ENCODE data around the gene CACNA1B. TPM values are rescaled to one million over a fixed set of nuclear protein-coding genes. Genes with fewer than 3 reads are reported as not detected.
A peak's percentile ranks its signal among the peaks of the same experiment; 100 is the strongest.

The CACNA1B gene
- polyA plus RNA-seq, 1 of the 3 experiments (the other 2 are of a cell fraction), result 0.03 TPM

DNA sequence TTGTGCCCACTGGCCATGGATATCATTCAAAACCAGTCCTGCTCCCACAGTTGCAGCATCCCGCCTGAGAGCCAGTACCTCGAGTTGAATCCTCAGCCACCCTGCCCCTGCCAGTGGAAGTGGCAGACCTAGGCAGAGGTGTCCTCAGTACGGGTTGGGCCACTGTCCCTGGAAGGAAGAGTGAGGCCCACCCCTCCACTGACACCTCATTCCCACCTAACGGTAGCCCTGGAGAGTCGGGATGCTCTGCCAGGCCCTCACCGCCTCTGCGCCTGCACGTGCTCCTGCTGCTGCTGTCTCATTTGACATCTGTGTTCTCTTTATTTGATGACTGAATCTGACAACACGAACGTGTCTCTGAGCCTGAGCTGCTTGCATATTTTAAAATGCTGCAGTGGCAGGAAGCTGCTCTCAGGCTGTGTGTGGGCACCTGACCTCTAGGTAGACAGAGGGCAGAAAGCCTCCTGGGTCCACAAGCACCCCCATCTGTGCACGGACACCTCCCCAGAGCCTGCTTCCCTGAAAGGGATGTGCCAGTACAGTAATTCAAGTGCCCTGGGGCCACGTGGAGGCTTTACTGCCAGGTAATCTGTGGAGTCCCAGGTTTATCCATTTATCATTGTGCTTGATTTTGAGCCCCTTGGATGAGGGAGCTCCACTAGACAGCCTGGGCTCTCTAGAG lies 194.7 kb downstream of the CACNA1B start (continued):
- no peak for TF ChIP-seq FOXM1 (IDR thresholded peaks at IDR 0.05; ENCODE audit: low read depth)

DNA sequence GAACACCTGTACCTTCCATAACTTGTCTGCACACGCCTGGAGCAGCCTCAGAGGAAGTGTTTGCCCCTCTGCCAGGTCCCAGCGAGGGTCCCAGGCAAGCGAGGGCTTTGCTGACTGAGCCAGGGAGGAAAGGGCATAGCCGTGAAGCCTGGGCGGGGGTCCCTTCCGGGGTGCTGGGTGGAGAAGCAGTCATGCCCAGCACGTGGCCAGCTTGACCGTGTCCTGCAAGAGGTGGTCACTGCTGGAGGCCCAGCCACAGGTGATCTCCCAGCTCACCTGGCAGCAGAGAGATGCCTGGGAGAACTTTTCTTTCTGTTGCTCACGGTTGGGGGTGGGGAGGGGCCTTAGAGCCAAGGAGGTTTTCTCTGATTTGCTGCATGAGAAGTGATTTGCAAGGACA lies 195.3 kb downstream of the CACNA1B start:
- no peak for TF ChIP-seq CHD2 (IDR thresholded peaks at IDR 0.05; ENCODE audit: low read length, partially characterized antibody)
- TF ChIP-seq, protein P1, sequence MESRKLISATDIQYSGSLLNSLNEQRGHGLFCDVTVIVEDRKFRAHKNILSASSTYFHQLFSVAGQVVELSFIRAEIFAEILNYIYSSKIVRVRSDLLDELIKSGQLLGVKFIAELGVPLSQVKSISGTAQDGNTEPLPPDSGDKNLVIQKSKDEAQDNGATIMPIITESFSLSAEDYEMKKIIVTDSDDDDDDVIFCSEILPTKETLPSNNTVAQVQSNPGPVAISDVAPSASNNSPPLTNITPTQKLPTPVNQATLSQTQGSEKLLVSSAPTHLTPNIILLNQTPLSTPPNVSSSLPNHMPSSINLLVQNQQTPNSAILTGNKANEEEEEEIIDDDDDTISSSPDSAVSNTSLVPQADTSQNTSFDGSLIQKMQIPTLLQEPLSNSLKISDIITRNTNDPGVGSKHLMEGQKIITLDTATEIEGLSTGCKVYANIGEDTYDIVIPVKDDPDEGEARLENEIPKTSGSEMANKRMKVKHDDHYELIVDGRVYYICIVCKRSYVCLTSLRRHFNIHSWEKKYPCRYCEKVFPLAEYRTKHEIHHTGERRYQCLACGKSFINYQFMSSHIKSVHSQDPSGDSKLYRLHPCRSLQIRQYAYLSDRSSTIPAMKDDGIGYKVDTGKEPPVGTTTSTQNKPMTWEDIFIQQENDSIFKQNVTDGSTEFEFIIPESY (IDR thresholded peaks at IDR 0.05; ENCODE audit: borderline replicate concordance, low read depth), result no peak
- TF ChIP-seq RFX5 (IDR thresholded peaks at IDR 0.05; ENCODE audit: low read length), result no peak
- TF ChIP-seq EZH2phosphoT487 (IDR thresholded peaks at IDR 0.05; ENCODE audit: borderline replicate concordance, low read depth), result no peak
- Histone ChIP-seq H3K27me3 (ENCODE audit: insufficient read depth) (no peaks in the 10 kb centered on the region), H3K9me3 (no peaks in the 10 kb centered on the region), H3K4me1 (ENCODE audit: control insufficient read depth in 1 of 2, insufficient read depth in 2 of 2, low read depth in 1 of 2, low read length in 1 of 2) (peaks cover 0 to 18% of the 10 kb centered on the region in 2 experiments; a peak in 2 of 4 replicates), H3F3A (replicated peaks; ENCODE audit: insufficient read depth) (no peaks in the 10 kb centered on the region), H3K9me2 (no peaks in the 10 kb centered on the region), H4K20me1 (ENCODE audit: insufficient read depth) (no peaks in the 10 kb centered on the region), H3K79me2 (ENCODE audit: insufficient read depth) (no peaks in the 10 kb centered on the region), H3K36me3 (replicated peaks in 1 of 2; ENCODE audit: control insufficient read depth in 1 of 2, insufficient read depth in 2 of 2, low read length in 1 of 2) (no peaks in the 10 kb centered on the region), H3K27ac (ENCODE audit: low read depth in 2 of 2, low read length in 1 of 2) (no peak overlapping the region), H3K9ac (no peak overlapping the region), H3K4me2 (no peak overlapping the region), H2AFZ (ENCODE audit: low read depth) (no peak overlapping the region), H3K4me3 (ENCODE audit: low read depth in 2 of 2, low read length in 1 of 2) (no peak overlapping the region)
- ChIA-PET POLR2A (no interaction called here), CTCF (no interaction called here)
- 46% methylated on average over 8 of the region's 9 CpGs for WGBS (ENCODE audit: low lambda C conversion rate)
- peak; percentile 15 for DNase-seq

DNA sequence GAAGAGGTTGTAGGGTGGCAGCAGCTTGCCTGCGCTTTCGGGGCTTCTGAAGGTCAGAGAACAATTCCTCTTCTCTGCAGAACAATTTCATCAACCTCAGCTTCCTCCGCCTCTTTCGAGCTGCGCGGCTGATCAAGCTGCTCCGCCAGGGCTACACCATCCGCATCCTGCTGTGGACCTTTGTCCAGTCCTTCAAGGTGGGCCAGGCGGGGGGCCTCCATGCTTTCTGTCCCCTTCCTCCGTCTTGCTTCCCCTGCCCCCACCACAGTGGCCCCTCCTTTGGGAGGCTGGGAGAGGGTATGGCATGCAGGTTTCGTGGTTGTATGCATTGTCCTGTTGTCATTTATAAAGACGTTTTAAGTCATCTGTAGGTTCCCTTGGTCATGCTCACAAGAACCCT lies 195.8 kb downstream of the CACNA1B start:
- TF ChIP-seq FOXJ3 (CRISPR knock-in tag; IDR thresholded peaks at IDR 0.05), result no peak
- TF ChIP-seq SMC3 (IDR thresholded peaks at IDR 0.05; ENCODE audit: low read depth, low read length), result no peak
- 66% methylated on average over 11 of the region's 12 CpGs for WGBS (ENCODE audit: low lambda C conversion rate)
- POLR2A ChIA-PET, result no interaction called here

More for the DNA sequence above, 195.8 kb downstream of the CACNA1B start:
- Histone ChIP-seq H3K36me3 (replicated peaks in 1 of 2; ENCODE audit: control insufficient read depth in 1 of 2, insufficient read depth in 2 of 2, low read length in 1 of 2) (no peaks in the 10 kb centered on the region), H3K9ac (no peak overlapping the region), H3F3A (replicated peaks; ENCODE audit: insufficient read depth) (no peaks in the 10 kb centered on the region), H3K9me2 (no peaks in the 10 kb centered on the region), H3K4me2 (no peak overlapping the region), H4K20me1 (ENCODE audit: insufficient read depth) (no peaks in the 10 kb centered on the region), H2AFZ (ENCODE audit: low read depth) (no peak overlapping the region), H3K27ac (ENCODE audit: low read depth in 2 of 2, low read length in 1 of 2) (no peak overlapping the region), H3K4me3 (ENCODE audit: low read depth in 2 of 2, low read length in 1 of 2) (no peak overlapping the region), H3K79me2 (ENCODE audit: insufficient read depth) (no peaks in the 10 kb centered on the region), H3K27me3 (ENCODE audit: insufficient read depth) (no peaks in the 10 kb centered on the region), H3K4me1 (ENCODE audit: control insufficient read depth in 1 of 2, insufficient read depth in 2 of 2, low read depth in 1 of 2, low read length in 1 of 2) (peaks cover 0 to 16% of the 10 kb centered on the region in 2 experiments; a peak in 2 of 4 replicates), H3K9me3 (no peaks in the 10 kb centered on the region)
- CTCF ChIA-PET, result no interaction called here
- peak; percentile 7 for DNase-seq

All from SK-N-SH (cell line).